IMR-90 (cell line): Measurements from ENCODE around the gene S100A8. TPM values are rescaled to one million over a fixed set of nuclear protein-coding genes. Genes with fewer than 3 reads are reported as not detected.

Source experiments
- ATAC-seq: fragments of 200-7000 bp; cut with Tn5 transposase; 2 replicates; pipeline ENCODE4 v1.9.1; 2020; ENCODE audit warnings: low read depth, mild to moderate bottlenecking, moderate library complexity
- BruUV-seq: library from RNA; stranded (reverse); fragments of 400-500 nt; replicated peaks from 2 replicates; lab custom pipeline; 2021; lab: Mats Ljungman, UMichigan
- CTCF ChIA-PET: fragments of 300-600 bp; formaldehyde crosslinking; extraction: SDS; loops from one replicate; lab custom pipeline; 2021; ENCODE audit warnings: antibody characterized with exemption; lab: Yijun Ruan, JAX
- POLR2A ChIA-PET: fragments of 300-600 bp; sonication (Branson Sonifier 250); formaldehyde crosslinking; loops from one replicate; lab custom pipeline; 2022; ENCODE audit warnings: antibody characterized with exemption; ENCODE audit not compliant: unreplicated experiment; lab: Charles Lee
- DNase-seq: peaks from one replicate; pipeline ENCODE4 v3.0.0; 2013
- H2AFZ ChIP-seq: replicated peaks from 2 replicates; pipeline ENCODE3; 2013; ENCODE audit warnings: low read length, mild to moderate bottlenecking; ENCODE audit not compliant: poor library complexity
- H2AK5ac ChIP-seq: 2 replicates; pipeline ENCODE4 v1.6.1; 2013; ENCODE audit warnings: low read depth, low read length, inconsistent platforms
- H2AK9ac ChIP-seq: replicated peaks from 2 replicates; pipeline ENCODE3; 2013; ENCODE audit warnings: mild to moderate bottlenecking, low read depth, low read length, moderate library complexity; ENCODE audit not compliant: poor library complexity
- H2BK120ac ChIP-seq: 2 replicates; pipeline ENCODE4 v1.6.1; 2013; ENCODE audit warnings: low read depth, low read length, inconsistent platforms
- H2BK15ac ChIP-seq: 3 replicates; pipeline ENCODE4 v1.6.1; 2013; ENCODE audit warnings: low read depth, low read length, inconsistent platforms
- H2BK20ac ChIP-seq: 2 replicates; pipeline ENCODE4 v1.6.1; 2013; ENCODE audit warnings: low read depth, mild to moderate bottlenecking, inconsistent platforms, low read length, moderate library complexity
- H2BK5ac ChIP-seq: 2 replicates; pipeline ENCODE4 v1.6.1; 2013; ENCODE audit warnings: mild to moderate bottlenecking, low read depth, low read length, inconsistent platforms; ENCODE audit not compliant: poor library complexity, severe bottlenecking
- H3K14ac ChIP-seq: replicated peaks from 2 replicates; pipeline ENCODE4 v1.6.1; 2013; ENCODE audit warnings: low read depth, low read length, inconsistent platforms
- H3K18ac ChIP-seq: 2 replicates; pipeline ENCODE4 v1.6.1; 2013; ENCODE audit warnings: low read depth, low read length, control low read depth
- H3K23ac ChIP-seq: 2 replicates; pipeline ENCODE4 v1.6.1; 2013; ENCODE audit warnings: low read depth, low read length, inconsistent platforms
- H3K27ac ChIP-seq: 2 replicates; pipeline ENCODE4 v1.5.1; 2013; ENCODE audit warnings: mild to moderate bottlenecking, control low read depth, low read length; ENCODE audit not compliant: insufficient read depth
- H3K27me3 ChIP-seq: 2 replicates; pipeline ENCODE4 v1.6.1; 2013; ENCODE audit warnings: low read length; ENCODE audit not compliant: control insufficient read depth, insufficient read depth
- H3K36me3 ChIP-seq: 2 replicates; pipeline ENCODE4 v1.6.1; 2013; ENCODE audit warnings: low read length, mixed read lengths; ENCODE audit not compliant: control insufficient read depth, insufficient read depth
- H3K4ac ChIP-seq: 2 replicates; pipeline ENCODE4 v1.6.1; 2013; ENCODE audit warnings: low read depth, low read length, inconsistent platforms
- H3K4me1 ChIP-seq: 2 replicates; pipeline ENCODE4 v1.6.1; 2013; ENCODE audit warnings: low read length, mixed read lengths; ENCODE audit not compliant: control insufficient read depth, insufficient read depth
- H3K4me2 ChIP-seq: 2 replicates; pipeline ENCODE4 v1.6.1; 2013; ENCODE audit warnings: low read depth, mild to moderate bottlenecking, control low read depth, low read length, moderate library complexity
- H3K4me3 ChIP-seq: 2 replicates; pipeline ENCODE4 v1.5.1; 2013; ENCODE audit warnings: low read depth, mild to moderate bottlenecking, control low read depth, low read length, moderate library complexity; ENCODE audit not compliant: insufficient read depth
- H3K56ac ChIP-seq: 2 replicates; pipeline ENCODE4 v1.6.1; 2013; ENCODE audit warnings: low read length, inconsistent platforms; ENCODE audit not compliant: insufficient read depth; ENCODE audit errors: extremely low read depth
- H3K79me1 ChIP-seq, 2 experiments: 2 replicates each; pipeline ENCODE4 v1.6.1; 2013; ENCODE audit warnings: low read length in 2 of 2, inconsistent platforms in 1 of 2, low read depth in 1 of 2
- H3K9ac ChIP-seq: 2 replicates; pipeline ENCODE4 v1.6.1; 2013; ENCODE audit warnings: low read depth, low read length, control low read depth
- H3K9me1 ChIP-seq: 2 replicates; pipeline ENCODE4 v1.6.1; 2013; ENCODE audit warnings: low read length, inconsistent platforms; ENCODE audit not compliant: insufficient read depth
- H3K9me3 ChIP-seq: 2 replicates; pipeline ENCODE4 v1.6.1; 2013; ENCODE audit warnings: low read length; ENCODE audit not compliant: control insufficient read depth, insufficient read depth
- H4K20me1 ChIP-seq: 2 replicates; pipeline ENCODE4 v1.6.1; 2013; ENCODE audit warnings: low read length, inconsistent platforms; ENCODE audit not compliant: insufficient read depth
- H4K5ac ChIP-seq: 2 replicates; pipeline ENCODE4 v1.6.1; 2013; ENCODE audit warnings: mild to moderate bottlenecking, low read depth, low read length, control low read depth
- H4K8ac ChIP-seq, 2 experiments: 2 replicates each; pipeline ENCODE4 v1.6.1; 2013; ENCODE audit warnings: low read depth in 2 of 2, low read length in 2 of 2, control low read depth in 1 of 2, inconsistent platforms in 1 of 2
- H4K91ac ChIP-seq: 2 replicates; pipeline ENCODE4 v1.6.1; 2013; ENCODE audit warnings: low read depth, low read length, inconsistent platforms; ENCODE audit not compliant: insufficient read depth
- BHLHE40 ChIP-seq: fragments of 150-350 bp; IDR thresholded peaks from 2 replicates; pipeline ENCODE4 v1.6.1; 2016; ENCODE audit warnings: mild to moderate bottlenecking, low read depth, low read length
- CEBPB ChIP-seq: IDR thresholded peaks from 2 replicates; pipeline ENCODE4 v1.6.1; 2012; ENCODE audit warnings: low read depth, low read length, improper control_type of control experiment
- CTCF ChIP-seq: conservative IDR thresholded peaks from 2 replicates; pipeline ENCODE4 v1.5.1; 2012; ENCODE audit warnings: mild to moderate bottlenecking, low read depth, low read length, improper control_type of control experiment
- ELK1 ChIP-seq: fragments of 150-350 bp; IDR thresholded peaks from 2 replicates; pipeline ENCODE4 v1.6.1; 2016; ENCODE audit warnings: low read depth, mild to moderate bottlenecking, low read length, moderate library complexity, borderline replicate concordance
- FOS ChIP-seq: fragments of 150-350 bp; IDR thresholded peaks from 2 replicates; pipeline ENCODE4 v1.6.1; 2016; ENCODE audit warnings: low read depth, low read length
- MAZ ChIP-seq: IDR thresholded peaks from 2 replicates; pipeline ENCODE4 v1.6.1; 2012; ENCODE audit warnings: low read depth, mild to moderate bottlenecking, low read length, improper control_type of control experiment, moderate library complexity, borderline replicate concordance
- MXI1 ChIP-seq: IDR thresholded peaks from 2 replicates; pipeline ENCODE4 v1.6.1; 2012; ENCODE audit warnings: low read depth, mild to moderate bottlenecking, low read length, moderate library complexity, borderline replicate concordance
- NFE2L2 ChIP-seq: fragments of 150-350 bp; IDR thresholded peaks from 2 replicates; pipeline ENCODE4 v1.6.1; 2016; ENCODE audit warnings: low read depth, mild to moderate bottlenecking, low read length
- RAD21 ChIP-seq: IDR thresholded peaks from 2 replicates; pipeline ENCODE4 v1.6.1; 2012; ENCODE audit warnings: low read length, improper control_type of control experiment
- RCOR1 ChIP-seq: IDR thresholded peaks from 2 replicates; pipeline ENCODE4 v1.6.1; 2012; ENCODE audit warnings: mild to moderate bottlenecking, low read length, improper control_type of control experiment; ENCODE audit not compliant: insufficient replicate concordance
- RFX5 ChIP-seq: IDR thresholded peaks from 2 replicates; pipeline ENCODE4 v1.8.0; 2012; ENCODE audit warnings: low read depth, mild to moderate bottlenecking, low read length, moderate library complexity
- dilution Hi-C: fragments of 300-500 bp; cut with HindIII; formaldehyde crosslinking; loops from one replicate; pipeline ENCODE4 v1.14.3; 2018; ENCODE audit warnings: low sequenced_read_pairs; ENCODE audit not compliant: unreplicated experiment
- in situ Hi-C: fragments of 300-500 bp; cut with MboI; formaldehyde crosslinking; loops from 3 replicates; pipeline ENCODE4 v1.14.3; 2019; ENCODE audit warnings: low sequenced_read_pairs, inconsistent platforms, mixed read lengths
- intact Hi-C: fragments of 100-400 bp; cut with micrococcal nuclease; formaldehyde crosslinking; loops from 2 replicates; pipeline ENCODE4 v1.10.0; 2022
- polyA plus RNA-seq, 3 experiments: library from polyadenylated mRNA; depleted of rRNA; stranded (reverse); fragments of >200 nt; gene quantifications; 2 replicates each; pipeline ENCODE4 v1.2.3, GENCODE V29; 2012; ENCODE audit warnings: low replicate concordance in 1 of 3
- total RNA-seq: library from RNA; depleted of rRNA; stranded (reverse); fragments of >200 nt; gene quantifications from 2 replicates; pipeline ENCODE4 v1.2.3, GENCODE V29; 2012

S100A8 gene
- total and polyA plus RNA-seq, 2 of the 4 experiments (the other 2 are of a cell fraction): not detected

GRCh38 chr1:153364766-153365666 lies 25.9 kb downstream of the S100A8 start (continued):
- no peak for TF ChIP-seq CTCF

- CTCF ChIA-PET: no interaction called here
- BruUV-seq: no TSS peak
- H3K23ac ChIP-seq: no peak overlapping the region
- H3K56ac ChIP-seq: no peak overlapping the region
- H3K4me1 ChIP-seq: no peaks in the 10 kb centered on the region
- no peak overlapping the region for H4K8ac ChIP-seq
- H2AK5ac ChIP-seq: no peak overlapping the region
- H3K4ac ChIP-seq: no peak overlapping the region
- H4K91ac ChIP-seq: no peak overlapping the region
- dilution Hi-C loops (no loop called here), intact Hi-C loops (no loop called here), in situ Hi-C loops (no loop called here)
- no peak overlapping the region for H4K5ac ChIP-seq
- H3K18ac ChIP-seq: no peak overlapping the region
- POLR2A ChIA-PET: no interaction called here
- no peak overlapping the region for H2AK9ac ChIP-seq
- DNase-seq (no peak), ATAC-seq (no peak)
- H2BK20ac ChIP-seq: no peak overlapping the region
- H3K4me3 ChIP-seq: no peak overlapping the region
- H3K79me1 ChIP-seq: no peaks in the 10 kb centered on the region
- H2BK5ac ChIP-seq: no peak overlapping the region
- no peaks in the 10 kb centered on the region for H3K9me1 ChIP-seq
- H3K9me3 ChIP-seq: no peaks in the 10 kb centered on the region
- no peaks in the 10 kb centered on the region for H3K36me3 ChIP-seq
- no peaks in the 10 kb centered on the region for H4K20me1 ChIP-seq
- no peak overlapping the region for H3K9ac ChIP-seq
- H2BK15ac ChIP-seq: no peak overlapping the region
- no peak overlapping the region for H3K14ac ChIP-seq
- H3K27ac ChIP-seq: no peak overlapping the region
- H3K27me3 ChIP-seq: peaks cover 6% of the 10 kb centered on the region
- no peak overlapping the region for H3K4me2 ChIP-seq
- no peak overlapping the region for H2AFZ ChIP-seq
- H2BK120ac ChIP-seq: no peak overlapping the region
- TF ChIP-seq BHLHE40: no peak
- no peak for TF ChIP-seq ELK1
- TF ChIP-seq RCOR1: no peak
- TF ChIP-seq NFE2L2: no peak
- TF ChIP-seq MAZ: no peak
- no peak for TF ChIP-seq CTCF
- no peak for TF ChIP-seq MXI1
- no peak for TF ChIP-seq CEBPB
- no peak for TF ChIP-seq RAD21
- no peak for TF ChIP-seq RFX5
- no peak for TF ChIP-seq FOS
Observed at GRCh38 chr1:153364156-153364555, 26.7 kb downstream of the S100A8 start.
